Measurements from ENCODE around the gene ATXN1. TPM values are rescaled to one million over a fixed set of nuclear protein-coding genes. Genes with fewer than 3 reads are reported as not detected.

ATXN1 gene
- total RNA-seq, 1 donor from 2014 or later, result 70.0 TPM

GRCh38 chr6:16723402-16723801 is 37.9 kb downstream of the ATXN1 start:
- intact Hi-C loops (cut with micrococcal nuclease), result no loop called here
- H3K36me3 Mint-ChIP-seq (ENCODE audit: low read depth), result peaks cover 33% of the 10 kb centered on the region
- peaks cover 47% of the 10 kb centered on the region for H3K4me1 Mint-ChIP-seq
- no peaks in the 10 kb centered on the region for H3K27me3 Mint-ChIP-seq
- DNase-seq, result no peak
- H3K27ac Mint-ChIP-seq, result no peak overlapping the region
- no peak overlapping the region for H3K4me3 Mint-ChIP-seq
- no peaks in the 10 kb centered on the region for H3K9me3 Mint-ChIP-seq

GRCh38 chr6:16722630-16723029 is 38.6 kb downstream of the ATXN1 start:
- DNase-seq, result no peak
- Mint-ChIP-seq H3K4me1 (peaks cover 41% of the 10 kb centered on the region), H3K27ac (no peak overlapping the region), H3K27me3 (no peaks in the 10 kb centered on the region), H3K9me3 (no peaks in the 10 kb centered on the region), H3K4me3 (no peak overlapping the region), H3K36me3 (ENCODE audit: low read depth) (peaks cover 29% of the 10 kb centered on the region)
- intact Hi-C loops (cut with micrococcal nuclease), result no loop called here

GRCh38 chr6:16721977-16722376 is 39.3 kb downstream of the ATXN1 start:
- no peaks in the 10 kb centered on the region for H3K9me3 Mint-ChIP-seq
- intact Hi-C loops (cut with micrococcal nuclease), result no loop called here
- no peak overlapping the region for H3K4me3 Mint-ChIP-seq
- H3K27me3 Mint-ChIP-seq, result no peaks in the 10 kb centered on the region
- H3K36me3 Mint-ChIP-seq (ENCODE audit: low read depth), result peaks cover 33% of the 10 kb centered on the region
- no peak overlapping the region for H3K27ac Mint-ChIP-seq
- H3K4me1 Mint-ChIP-seq, result peaks cover 43% of the 10 kb centered on the region
- no peak for DNase-seq

DNA sequence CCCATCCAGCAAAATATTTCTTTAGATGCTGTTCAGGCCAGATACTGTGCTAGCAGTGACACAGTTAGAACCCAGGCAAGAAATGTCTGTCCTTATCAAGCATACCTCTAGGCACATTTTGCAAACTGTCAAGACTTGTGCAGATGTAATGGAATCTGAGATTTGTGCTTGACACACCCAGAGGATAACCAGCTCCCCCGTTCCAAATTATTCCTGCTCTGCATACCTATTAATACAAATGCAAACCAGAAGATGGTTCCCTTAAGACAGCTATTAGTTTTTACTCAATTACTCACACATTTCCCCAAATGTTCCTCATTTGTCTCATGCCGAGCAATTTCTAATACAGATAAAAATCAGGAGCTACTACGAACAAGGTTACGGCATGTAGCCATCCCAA is 40.4 kb downstream of the ATXN1 start:
- no peaks in the 10 kb centered on the region for H3K9me3 Mint-ChIP-seq
- H3K4me3 Mint-ChIP-seq, result no peak overlapping the region
- DNase-seq, result no peak
- no peak overlapping the region for H3K27ac Mint-ChIP-seq
- H3K27me3 Mint-ChIP-seq, result no peaks in the 10 kb centered on the region
- peaks cover 37% of the 10 kb centered on the region for H3K36me3 Mint-ChIP-seq (ENCODE audit: low read depth)
- H3K4me1 Mint-ChIP-seq, result peaks cover 38% of the 10 kb centered on the region
- intact Hi-C loops (cut with micrococcal nuclease), result no loop called here

GRCh38 chr6:16719488-16719887 is 41.8 kb downstream of the ATXN1 start:
- Mint-ChIP-seq H3K36me3 (ENCODE audit: low read depth) (peaks cover 35% of the 10 kb centered on the region), H3K4me1 (peaks cover 31% of the 10 kb centered on the region), H3K4me3 (no peak overlapping the region), H3K27me3 (no peaks in the 10 kb centered on the region), H3K27ac (no peak overlapping the region), H3K9me3 (no peaks in the 10 kb centered on the region)
- intact Hi-C loops (cut with micrococcal nuclease), result no loop called here
- no peak for DNase-seq

DNA sequence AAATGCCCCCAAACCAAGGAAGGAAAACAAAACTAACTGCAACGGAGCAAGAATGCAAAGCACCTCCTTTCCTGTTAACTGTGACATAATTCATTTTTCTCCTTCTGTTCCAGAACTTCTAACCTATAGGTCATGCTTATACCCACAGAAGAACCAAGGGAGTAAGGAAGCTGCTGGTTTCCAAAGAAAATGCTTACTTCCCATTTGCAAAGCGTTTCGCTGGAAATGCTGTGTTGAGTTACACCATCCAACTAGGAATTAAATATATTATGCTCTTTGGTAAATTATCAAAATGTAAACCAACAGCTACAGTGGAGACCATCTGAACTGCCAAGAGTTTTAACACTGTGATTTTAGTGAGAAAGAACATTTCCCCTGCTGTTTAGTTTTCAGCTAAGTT is 42.9 kb downstream of the ATXN1 start:
- Mint-ChIP-seq H3K4me1 (peaks cover 32% of the 10 kb centered on the region), H3K36me3 (ENCODE audit: low read depth) (peaks cover 31% of the 10 kb centered on the region), H3K27me3 (no peaks in the 10 kb centered on the region), H3K9me3 (no peaks in the 10 kb centered on the region), H3K4me3 (no peak overlapping the region), H3K27ac (no peak overlapping the region)
- DNase-seq, result no peak
- intact Hi-C loops (cut with micrococcal nuclease), result no loop called here

DNA sequence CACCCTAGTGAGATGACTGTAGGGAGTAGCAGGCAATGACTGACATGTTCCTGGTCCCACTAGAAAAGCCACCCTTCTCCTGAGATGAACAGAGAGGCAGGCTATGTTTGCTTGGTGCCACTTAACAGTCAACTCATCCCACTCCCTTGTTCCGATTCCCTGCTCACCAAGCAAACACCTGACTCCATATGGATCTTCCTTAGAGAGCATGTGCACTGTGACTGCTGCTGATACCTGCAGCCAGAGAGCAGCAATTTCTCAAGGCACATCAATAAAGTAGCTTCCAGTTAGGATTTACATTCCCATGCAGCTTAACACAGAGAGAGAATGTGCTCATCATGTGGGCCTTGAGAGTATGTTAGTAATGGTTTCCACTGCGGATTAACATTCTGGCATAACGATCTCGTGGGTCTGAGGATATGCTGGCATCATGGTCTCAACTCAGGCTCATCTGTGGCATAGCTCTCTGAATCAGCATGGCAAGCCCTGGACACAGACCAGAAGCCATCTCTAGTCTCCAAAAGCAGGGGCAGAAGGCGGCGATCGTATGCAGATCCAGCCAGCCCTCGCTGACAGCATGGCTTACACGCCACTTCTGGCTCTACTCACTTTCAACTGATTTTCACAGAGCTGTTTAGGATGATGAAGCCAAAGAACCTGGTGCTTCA is 43.9 kb downstream of the ATXN1 start:
- H3K27ac Mint-ChIP-seq, result no peak overlapping the region
- no peak for DNase-seq
- intact Hi-C loops (cut with micrococcal nuclease), result no loop called here
- no peaks in the 10 kb centered on the region for H3K27me3 Mint-ChIP-seq
- H3K9me3 Mint-ChIP-seq, result no peaks in the 10 kb centered on the region
- H3K4me3 Mint-ChIP-seq, result no peak overlapping the region
- peaks cover 32% of the 10 kb centered on the region for H3K36me3 Mint-ChIP-seq (ENCODE audit: low read depth)
- H3K4me1 Mint-ChIP-seq, result peaks cover 41% of the 10 kb centered on the region

- Mint-ChIP-seq H3K27ac (no peak overlapping the region), H3K4me1 (peaks cover 50% of the 10 kb centered on the region), H3K4me3 (no peak overlapping the region), H3K27me3 (no peaks in the 10 kb centered on the region), H3K36me3 (ENCODE audit: low read depth) (peaks cover 30% of the 10 kb centered on the region), H3K9me3 (no peaks in the 10 kb centered on the region)
- intact Hi-C loops (cut with micrococcal nuclease), result no loop called here
- DNase-seq, result no peak
Observed at GRCh38 chr6:16716321-16716858, 44.9 kb downstream of the ATXN1 start.

GRCh38 chr6:16713597-16713996 is 47.7 kb downstream of the ATXN1 start:
- peaks cover 42% of the 10 kb centered on the region for H3K4me1 Mint-ChIP-seq

DNA sequence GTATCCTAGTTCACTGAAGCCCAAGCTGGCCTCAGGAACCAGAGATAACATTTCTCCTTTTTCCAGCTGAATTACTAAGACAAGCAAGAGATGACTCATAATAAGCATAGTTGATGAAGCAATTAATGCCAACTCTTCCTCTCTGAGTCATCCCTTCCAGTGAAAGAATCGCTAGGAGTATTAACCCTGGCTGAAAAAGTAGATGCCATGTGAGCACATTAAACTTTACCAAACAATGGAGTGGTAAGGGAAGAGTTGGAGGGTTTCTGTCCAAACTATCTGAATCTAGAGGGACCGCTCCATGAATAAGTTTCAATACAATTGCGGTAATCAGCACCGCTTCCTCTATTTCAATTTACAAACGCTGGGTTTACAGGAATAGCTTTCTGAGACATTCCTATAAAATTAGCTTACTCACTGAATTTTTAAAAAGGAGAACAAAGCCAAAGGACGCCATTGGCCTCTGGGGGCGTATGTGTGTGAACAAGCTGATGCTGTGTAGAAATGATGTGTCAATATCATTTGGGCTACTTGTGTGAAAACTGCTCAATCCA is 48.3 kb downstream of the ATXN1 start:
- H3K9me3 Mint-ChIP-seq, result no peaks in the 10 kb centered on the region
- intact Hi-C loops (cut with micrococcal nuclease), result loop anchor here (1.0 to 5.0 kb wide), 10 partner anchors 9 to 391 kb away; partner anchors contain the start of gene ATXN1
- H3K36me3 Mint-ChIP-seq (ENCODE audit: low read depth), result peaks cover 24% of the 10 kb centered on the region
- peak overlapping the region; percentile 82 for H3K4me3 Mint-ChIP-seq
- DNase-seq, result no peak
- peaks cover 43% of the 10 kb centered on the region for H3K4me1 Mint-ChIP-seq
- H3K27ac Mint-ChIP-seq, result peak overlapping the region; percentile 92
- no peaks in the 10 kb centered on the region for H3K27me3 Mint-ChIP-seq

More at GRCh38 chr6:16713597-16713996, 47.7 kb downstream of the ATXN1 start:
- DNase-seq, result no peak
- intact Hi-C loops (cut with micrococcal nuclease), result loop anchor here (1.0 to 5.0 kb wide), 4 partner anchors 11 to 391 kb away; no protein-coding TSS in a partner anchor
- Mint-ChIP-seq H3K9me3 (no peaks in the 10 kb centered on the region), H3K4me3 (peak overlapping the region; percentile 82), H3K36me3 (ENCODE audit: low read depth) (peaks cover 22% of the 10 kb centered on the region), H3K27me3 (no peaks in the 10 kb centered on the region), H3K27ac (peak overlapping the region; percentile 92)

- H3K27me3 Mint-ChIP-seq, result no peaks in the 10 kb centered on the region
- peaks cover 20% of the 10 kb centered on the region for H3K36me3 Mint-ChIP-seq (ENCODE audit: low read depth)
- H3K4me1 Mint-ChIP-seq, result peaks cover 47% of the 10 kb centered on the region
- DNase-seq, result peak; percentile 75
- peak overlapping the region; percentile 92 for H3K27ac Mint-ChIP-seq
- no peaks in the 10 kb centered on the region for H3K9me3 Mint-ChIP-seq
- H3K4me3 Mint-ChIP-seq, result peak overlapping the region; percentile 82
- intact Hi-C loops (cut with micrococcal nuclease), result loop anchor here (1.0 to 5.0 kb wide), 8 partner anchors 8 to 390 kb away; partner anchors contain the start of gene ATXN1
Observed at GRCh38 chr6:16712255-16712930, 48.9 kb downstream of the ATXN1 start.

DNA sequence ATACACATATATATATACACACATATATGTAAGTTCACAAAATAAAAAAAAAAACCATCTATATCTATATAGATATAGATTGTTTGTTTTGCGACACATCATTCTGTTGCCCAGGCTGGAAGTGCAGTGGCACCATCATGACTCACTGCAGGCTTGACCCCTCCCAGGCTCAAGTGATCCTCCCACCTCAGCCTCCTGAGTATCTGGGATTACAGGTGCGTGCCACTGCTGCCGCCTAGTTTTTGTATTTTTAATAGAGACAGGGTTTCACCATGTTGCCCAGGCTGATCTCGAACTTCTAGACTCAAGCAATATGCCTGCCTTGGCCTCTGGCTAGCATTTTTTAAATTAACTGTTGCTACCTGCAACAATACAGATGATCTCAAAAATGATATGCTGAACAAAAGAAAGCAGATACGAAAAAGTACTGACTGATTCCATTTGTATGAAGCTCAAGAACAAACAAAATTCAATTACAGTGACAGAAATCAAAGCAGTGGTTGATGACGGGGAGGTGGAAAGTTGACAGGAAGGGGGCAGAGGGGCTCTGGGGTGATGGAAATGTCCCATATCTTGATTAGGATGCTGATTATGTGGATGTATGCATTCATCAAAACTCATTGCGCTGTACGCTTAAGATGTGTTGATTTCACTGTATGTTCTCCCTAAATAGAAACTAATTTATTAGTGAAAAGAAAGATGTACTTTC is 49.6 kb downstream of the ATXN1 start:
- peak overlapping the region; percentile 85 for H3K27ac Mint-ChIP-seq
- no peak for DNase-seq
- peaks cover 16% of the 10 kb centered on the region for H3K36me3 Mint-ChIP-seq (ENCODE audit: low read depth)
- H3K9me3 Mint-ChIP-seq, result no peaks in the 10 kb centered on the region
- intact Hi-C loops (cut with micrococcal nuclease), result loop anchor here (1.0 to 5.0 kb wide), 8 partner anchors 7 to 389 kb away; partner anchors contain the start of gene ATXN1
- H3K4me1 Mint-ChIP-seq, result peaks cover 49% of the 10 kb centered on the region
- no peaks in the 10 kb centered on the region for H3K27me3 Mint-ChIP-seq
- peak overlapping the region; percentile 82 for H3K4me3 Mint-ChIP-seq

- Mint-ChIP-seq H3K27me3 (no peaks in the 10 kb centered on the region), H3K4me3 (peak overlapping the region; percentile 11), H3K4me1 (peaks cover 51% of the 10 kb centered on the region), H3K9me3 (peaks cover 4% of the 10 kb centered on the region), H3K36me3 (ENCODE audit: low read depth) (peaks cover 23% of the 10 kb centered on the region), H3K27ac (peak overlapping the region; percentile 79)
- intact Hi-C loops (cut with micrococcal nuclease), result no loop called here
- peak; percentile 61 for DNase-seq
Observed at GRCh38 chr6:16706911-16707783, 54.1 kb downstream of the ATXN1 start.
